Fibroblast of the aortic adventitia (primary cell): ENCODE measurements around the gene TUT4. TPM values are rescaled to one million over a fixed set of nuclear protein-coding genes. Genes with fewer than 3 reads are reported as not detected.
A peak's percentile ranks its signal among the peaks of the same experiment; 100 is the strongest.

Experiments
- DNase-seq: peaks from one replicate; pipeline ENCODE4 v3.0.0-alpha.2; 2010; ENCODE audit warnings: low read depth
- H3K4me3 ChIP-seq: 2 replicates; pipeline ENCODE4 v1.5.1; 2011; ENCODE audit warnings: low read depth, mild to moderate bottlenecking, control low read depth, low read length, moderate library complexity
- CTCF ChIP-seq: IDR thresholded peaks from 2 replicates; pipeline ENCODE4 v1.5.1; 2011; ENCODE audit warnings: mild to moderate bottlenecking, low read length, control low read depth, inconsistent platforms; ENCODE audit not compliant: insufficient read depth
- total RNA-seq: library from RNA; depleted of rRNA; stranded (reverse); fragments of >200 nt; gene quantifications from 2 replicates; pipeline ENCODE4 v1.2.3, GENCODE V29; 2012; ENCODE audit warnings: low replicate concordance

TUT4 gene
- total RNA-seq, 1 donor, result 42.5 TPM

GRCh38 chr1:52558941-52559340, 6.0 kb upstream of the TUT4 start:
- no peak overlapping the region for H3K4me3 ChIP-seq
- no peak for TF ChIP-seq CTCF
- DNase-seq, result no peak

- no peak for DNase-seq
- no peak overlapping the region for H3K4me3 ChIP-seq
- TF ChIP-seq CTCF, result no peak
These were observed 3.9 kb upstream of the TUT4 start for GRCh38 chr1:52556641-52557360.

- H3K4me3 ChIP-seq, result no peak overlapping the region
- peak; percentile 15 for DNase-seq
- TF ChIP-seq CTCF, result no peak
These were observed 1.9 kb upstream of the TUT4 start for GRCh38 chr1:52554756-52555155.

GRCh38 chr1:52554267-52554640, 1.4 kb upstream of the TUT4 start:
- DNase-seq, result no peak
- no peak for TF ChIP-seq CTCF
- H3K4me3 ChIP-seq, result peak overlapping the region; percentile 85

GRCh38 chr1:52553362-52554266, 722 bp upstream of the TUT4 start:
- peak overlapping the region; percentile 85 for H3K4me3 ChIP-seq
- TF ChIP-seq CTCF, result no peak
- DNase-seq, result peak; percentile 80

GRCh38 chr1:52552236-52552504, 722 bp downstream of the TUT4 start:
- no peak for TF ChIP-seq CTCF
- peak; percentile 70 for DNase-seq
- peak overlapping the region; percentile 85 for H3K4me3 ChIP-seq
